ENCODE measurements around the gene ARSB.

The ARSB gene

GRCh38 chr5:78731884-78732283 is 253.2 kb downstream of the ARSB start:
- Histone ChIP-seq H3K4me1 (ENCODE audit: insufficient read depth, low read length, poor library complexity, severe bottlenecking) (peaks cover 10% of the 10 kb centered on the region), H3K4me3 (ENCODE audit: low read length, poor library complexity, severe bottlenecking) (no peak overlapping the region), H3K9me3 (ENCODE audit: insufficient read depth, low read depth, low read length) (no peaks in the 10 kb centered on the region), H3F3A (ENCODE audit: low read depth) (no peaks in the 10 kb centered on the region), H3K4me2 (ENCODE audit: low read depth, low read length, poor library complexity, severe bottlenecking) (no peak overlapping the region), H3K36me3 (ENCODE audit: insufficient read depth, low read length) (no peaks in the 10 kb centered on the region), H3K79me2 (ENCODE audit: insufficient read depth, low read length) (no peaks in the 10 kb centered on the region), H3K9me2 (replicated peaks; ENCODE audit: low read depth, low read length) (no peaks in the 10 kb centered on the region), H3K27me3 (ENCODE audit: insufficient read depth, low read length, poor library complexity, severe bottlenecking) (no peaks in the 10 kb centered on the region), H3K9ac (ENCODE audit: low read depth, low read length, poor library complexity, severe bottlenecking) (no peak overlapping the region), H2AFZ (ENCODE audit: low read length) (no peak overlapping the region), H4K20me1 (ENCODE audit: insufficient read depth, low read length, poor library complexity, severe bottlenecking) (no peaks in the 10 kb centered on the region)
- TF ChIP-seq EZH2phosphoT487 (IDR thresholded peaks at IDR 0.05; ENCODE audit: borderline replicate concordance) = no peak
- no peak for TF ChIP-seq CTCF (conservative IDR thresholded peaks at IDR 0.05; ENCODE audit: low read length)

GRCh38 chr5:78730300-78731094 is 254.6 kb downstream of the ARSB start:
- Histone ChIP-seq H3K36me3 (ENCODE audit: insufficient read depth, low read length) (no peaks in the 10 kb centered on the region), H3K4me2 (ENCODE audit: low read depth, low read length, poor library complexity, severe bottlenecking) (no peak overlapping the region), H3K9me3 (ENCODE audit: insufficient read depth, low read depth, low read length) (no peaks in the 10 kb centered on the region), H3K9ac (ENCODE audit: low read depth, low read length, poor library complexity, severe bottlenecking) (no peak overlapping the region), H3K4me1 (ENCODE audit: insufficient read depth, low read length, poor library complexity, severe bottlenecking) (peaks cover 10% of the 10 kb centered on the region), H3K9me2 (replicated peaks; ENCODE audit: low read depth, low read length) (no peaks in the 10 kb centered on the region), H3F3A (ENCODE audit: low read depth) (no peaks in the 10 kb centered on the region), H4K20me1 (ENCODE audit: insufficient read depth, low read length, poor library complexity, severe bottlenecking) (no peaks in the 10 kb centered on the region), H3K79me2 (ENCODE audit: insufficient read depth, low read length) (no peaks in the 10 kb centered on the region), H2AFZ (ENCODE audit: low read length) (no peak overlapping the region), H3K27me3 (ENCODE audit: insufficient read depth, low read length, poor library complexity, severe bottlenecking) (no peaks in the 10 kb centered on the region), H3K4me3 (ENCODE audit: low read length, poor library complexity, severe bottlenecking) (no peak overlapping the region)
- no peak for TF ChIP-seq EZH2phosphoT487 (IDR thresholded peaks at IDR 0.05; ENCODE audit: borderline replicate concordance)
- TF ChIP-seq CTCF (conservative IDR thresholded peaks at IDR 0.05; ENCODE audit: low read length) = no peak

GRCh38 chr5:78727786-78728761 is 257.0 kb downstream of the ARSB start:
- Histone ChIP-seq H3K79me2 (ENCODE audit: insufficient read depth, low read length) (no peaks in the 10 kb centered on the region), H2AFZ (ENCODE audit: low read length) (no peak overlapping the region), H3K36me3 (ENCODE audit: insufficient read depth, low read length) (no peaks in the 10 kb centered on the region), H4K20me1 (ENCODE audit: insufficient read depth, low read length, poor library complexity, severe bottlenecking) (no peaks in the 10 kb centered on the region), H3K4me3 (ENCODE audit: low read length, poor library complexity, severe bottlenecking) (no peak overlapping the region), H3K9me3 (ENCODE audit: insufficient read depth, low read depth, low read length) (no peaks in the 10 kb centered on the region), H3K4me1 (ENCODE audit: insufficient read depth, low read length, poor library complexity, severe bottlenecking) (peaks cover 10% of the 10 kb centered on the region), H3K27me3 (ENCODE audit: insufficient read depth, low read length, poor library complexity, severe bottlenecking) (no peaks in the 10 kb centered on the region), H3K9me2 (replicated peaks; ENCODE audit: low read depth, low read length) (no peaks in the 10 kb centered on the region), H3F3A (ENCODE audit: low read depth) (no peaks in the 10 kb centered on the region), H3K9ac (ENCODE audit: low read depth, low read length, poor library complexity, severe bottlenecking) (no peak overlapping the region), H3K4me2 (ENCODE audit: low read depth, low read length, poor library complexity, severe bottlenecking) (no peak overlapping the region)
- TF ChIP-seq CTCF (conservative IDR thresholded peaks at IDR 0.05; ENCODE audit: low read length) = no peak
- TF ChIP-seq EZH2phosphoT487 (IDR thresholded peaks at IDR 0.05; ENCODE audit: borderline replicate concordance) = no peak
